Mesendoderm (in vitro differentiated cells): ENCODE measurements around the gene CALN1.

ENCODE experiments used
- DNase-seq: peaks from one replicate; pipeline ENCODE4 v3.0.0; 2013
- H2AK5ac ChIP-seq: 2 replicates; pipeline ENCODE4 v1.6.1; 2013; ENCODE audit warnings: low read length, inconsistent platforms
- H2BK120ac ChIP-seq: 2 replicates; pipeline ENCODE4 v1.6.1; 2013; ENCODE audit warnings: low read depth, mild to moderate bottlenecking, low read length, moderate library complexity, mixed read lengths
- H2BK15ac ChIP-seq: replicated peaks from 2 replicates; pipeline ENCODE4 v1.6.1; 2013; ENCODE audit warnings: low read depth, mild to moderate bottlenecking, moderate library complexity
- H2BK5ac ChIP-seq: 2 replicates; pipeline ENCODE4 v1.6.1; 2013; ENCODE audit warnings: low read length, inconsistent platforms
- H3K18ac ChIP-seq: 2 replicates; pipeline ENCODE4 v1.6.1; 2013; ENCODE audit warnings: mild to moderate bottlenecking, low read length, mixed read lengths
- H3K23ac ChIP-seq: one replicate; pipeline ENCODE4 v1.6.1; 2013; ENCODE audit warnings: low read length
- H3K27ac ChIP-seq: 2 replicates; pipeline ENCODE4 v1.5.1; 2013; ENCODE audit warnings: low read depth, mild to moderate bottlenecking, inconsistent platforms, low read length, moderate library complexity
- H3K27me3 ChIP-seq: 2 replicates; pipeline ENCODE4 v1.6.1; 2013; ENCODE audit warnings: low read length, control low read depth, mild to moderate bottlenecking, inconsistent platforms; ENCODE audit not compliant: insufficient read depth, poor library complexity
- H3K36me3 ChIP-seq: 2 replicates; pipeline ENCODE4 v1.6.1; 2013; ENCODE audit warnings: low read length, inconsistent platforms; ENCODE audit not compliant: control insufficient read depth, insufficient read depth
- H3K4ac ChIP-seq: one replicate; pipeline ENCODE4 v1.6.1; 2013; ENCODE audit warnings: low read depth, mild to moderate bottlenecking, low read length, moderate library complexity
- H3K4me1 ChIP-seq: 2 replicates; pipeline ENCODE4 v1.6.1; 2013; ENCODE audit warnings: low read depth, low read length, inconsistent platforms; ENCODE audit not compliant: control insufficient read depth
- H3K4me2 ChIP-seq: 2 replicates; pipeline ENCODE4 v1.6.1; 2013; ENCODE audit warnings: low read length
- H3K4me3 ChIP-seq: 2 replicates; pipeline ENCODE4 v1.5.1; 2013; ENCODE audit warnings: mild to moderate bottlenecking, low read length
- H3K56ac ChIP-seq: one replicate; pipeline ENCODE4 v1.6.1; 2013; ENCODE audit warnings: low read length
- H3K79me1 ChIP-seq: 2 replicates; pipeline ENCODE4 v1.6.1; 2013; ENCODE audit warnings: low read length, inconsistent platforms
- H3K79me2 ChIP-seq: 2 replicates; pipeline ENCODE4 v1.6.1; 2013; ENCODE audit warnings: mild to moderate bottlenecking, low read length; ENCODE audit not compliant: control insufficient read depth, insufficient read depth
- H3K9ac ChIP-seq: 2 replicates; pipeline ENCODE4 v1.6.1; 2013; ENCODE audit warnings: low read length, inconsistent platforms
- H4K5ac ChIP-seq: one replicate; pipeline ENCODE4 v1.6.1; 2013; ENCODE audit warnings: low read length
- H4K8ac ChIP-seq: one replicate; pipeline ENCODE4 v1.6.1; 2013; ENCODE audit warnings: low read depth, mild to moderate bottlenecking, control low read depth, low read length, moderate library complexity
- WGBS: extraction: QIAGEN DNeasy Blood & Tissue Kit; methylation state at CpG from one replicate; pipeline ENCODE4 v1.1.7; 2013; ENCODE audit warnings: low lambda C conversion rate, missing lambda C conversion rate; ENCODE audit not compliant: insufficient coverage; ENCODE audit errors: extremely low coverage; 5-methylcytosine and 5-hydroxymethylcytosine counted together

Gene CALN1

DNA sequence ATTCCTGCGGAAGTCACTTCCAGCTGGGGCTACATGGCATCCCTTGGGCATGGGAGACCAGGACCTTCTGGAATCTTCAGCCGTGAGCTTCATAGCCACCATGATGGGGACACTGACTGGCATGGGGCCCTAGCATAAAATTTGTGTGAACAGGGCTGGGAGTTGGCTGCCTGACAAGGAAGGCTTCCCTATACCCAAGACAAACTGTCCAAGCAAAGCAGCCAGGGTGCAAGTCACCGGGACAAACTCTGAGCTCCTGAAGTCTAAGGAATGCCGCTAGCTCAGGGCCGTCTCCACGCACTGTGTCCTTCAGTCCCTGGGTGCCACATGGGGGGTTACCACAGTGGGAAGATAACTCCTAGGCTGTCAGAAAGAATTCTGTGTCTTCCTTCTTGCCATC, 627.4 kb downstream of the CALN1 start:
- no peaks in the 10 kb centered on the region for H3K36me3 ChIP-seq
- no peak overlapping the region for H3K4me3 ChIP-seq
- no peak overlapping the region for H2BK120ac ChIP-seq
- H2AK5ac ChIP-seq: no peak overlapping the region
- H2BK5ac ChIP-seq: no peak overlapping the region
- no peak overlapping the region for H3K18ac ChIP-seq
- H2BK15ac ChIP-seq: no peak overlapping the region
- no peaks in the 10 kb centered on the region for H3K27me3 ChIP-seq
- no peak overlapping the region for H3K4ac ChIP-seq
- H3K9ac ChIP-seq: no peak overlapping the region
- no CpG with 5 or more reads among the region's 6 CpGs for WGBS
- no peaks in the 10 kb centered on the region for H3K79me1 ChIP-seq
- H3K23ac ChIP-seq: no peak overlapping the region
- no peak overlapping the region for H4K8ac ChIP-seq
- no peak for DNase-seq
- no peak overlapping the region for H3K4me2 ChIP-seq
- H4K5ac ChIP-seq: no peak overlapping the region
- no peak overlapping the region for H3K27ac ChIP-seq
- no peaks in the 10 kb centered on the region for H3K79me2 ChIP-seq
- H3K4me1 ChIP-seq: no peaks in the 10 kb centered on the region
- no peak overlapping the region for H3K56ac ChIP-seq

DNA sequence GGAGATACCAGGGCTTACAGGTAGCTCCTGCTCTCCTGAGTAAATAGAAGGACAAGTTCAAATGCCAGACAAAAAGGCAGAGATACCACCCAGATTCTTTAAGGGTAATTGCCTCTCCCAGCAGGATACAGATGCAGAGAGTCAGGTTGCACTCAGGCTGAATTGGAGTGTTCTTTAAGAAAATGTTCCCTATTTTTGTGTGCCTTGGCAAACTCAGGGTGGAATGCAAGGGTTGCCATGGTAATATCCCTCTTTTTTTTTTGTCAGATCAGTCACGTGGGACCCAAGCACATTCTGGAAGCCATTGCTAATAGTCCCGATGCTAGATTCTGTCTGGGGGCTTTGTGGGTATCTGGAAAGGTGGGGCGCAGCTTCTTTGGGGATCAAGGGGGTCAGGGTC, 628.0 kb downstream of the CALN1 start:
- Histone ChIP-seq H2AK5ac (no peak overlapping the region), H3K9ac (no peak overlapping the region), H4K5ac (no peak overlapping the region), H4K8ac (no peak overlapping the region), H3K56ac (no peak overlapping the region), H2BK120ac (no peak overlapping the region), H3K23ac (no peak overlapping the region), H3K27me3 (no peaks in the 10 kb centered on the region), H2BK15ac (no peak overlapping the region), H3K79me1 (no peaks in the 10 kb centered on the region), H3K79me2 (no peaks in the 10 kb centered on the region), H3K36me3 (no peaks in the 10 kb centered on the region), H3K4me1 (no peaks in the 10 kb centered on the region), H3K4me3 (no peak overlapping the region), H3K4me2 (no peak overlapping the region), H3K4ac (no peak overlapping the region), H3K27ac (no peak overlapping the region), H3K18ac (no peak overlapping the region), H2BK5ac (no peak overlapping the region)
- DNase-seq: peak; percentile 29
- no CpG with 5 or more reads among the region's 3 CpGs for WGBS

DNA sequence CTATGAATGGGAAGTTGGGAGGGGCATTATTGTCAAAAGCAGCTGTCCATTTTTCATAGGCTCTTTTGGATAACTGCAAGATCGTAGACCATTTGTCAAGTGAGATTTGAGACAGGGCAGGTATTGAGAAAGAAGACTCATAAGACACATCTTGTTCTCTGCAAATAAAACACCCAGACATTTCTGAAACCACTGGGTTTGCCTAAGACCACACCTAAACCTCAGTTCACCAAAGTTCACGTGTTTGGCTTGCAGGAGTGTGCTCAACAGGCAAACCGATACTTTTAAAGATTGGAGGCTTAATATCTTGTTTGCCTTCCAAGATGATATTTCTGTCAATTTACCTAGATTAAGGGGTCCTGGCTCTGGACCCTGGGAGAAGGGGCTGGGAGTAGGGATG, 628.4 kb downstream of the CALN1 start:
- Histone ChIP-seq H3K4me1 (no peaks in the 10 kb centered on the region), H3K79me2 (no peaks in the 10 kb centered on the region), H3K56ac (no peak overlapping the region), H3K9ac (no peak overlapping the region), H3K27me3 (no peaks in the 10 kb centered on the region), H3K27ac (no peak overlapping the region), H3K36me3 (no peaks in the 10 kb centered on the region), H2BK15ac (no peak overlapping the region), H2BK120ac (no peak overlapping the region), H4K8ac (no peak overlapping the region), H3K4me3 (no peak overlapping the region), H3K18ac (no peak overlapping the region), H3K79me1 (no peaks in the 10 kb centered on the region), H4K5ac (no peak overlapping the region), H2AK5ac (no peak overlapping the region), H3K4ac (no peak overlapping the region), H3K4me2 (no peak overlapping the region), H3K23ac (no peak overlapping the region), H2BK5ac (no peak overlapping the region)
- no peak for DNase-seq
- no CpG with 5 or more reads among the region's 3 CpGs for whole genome bisulfite sequencing

DNA sequence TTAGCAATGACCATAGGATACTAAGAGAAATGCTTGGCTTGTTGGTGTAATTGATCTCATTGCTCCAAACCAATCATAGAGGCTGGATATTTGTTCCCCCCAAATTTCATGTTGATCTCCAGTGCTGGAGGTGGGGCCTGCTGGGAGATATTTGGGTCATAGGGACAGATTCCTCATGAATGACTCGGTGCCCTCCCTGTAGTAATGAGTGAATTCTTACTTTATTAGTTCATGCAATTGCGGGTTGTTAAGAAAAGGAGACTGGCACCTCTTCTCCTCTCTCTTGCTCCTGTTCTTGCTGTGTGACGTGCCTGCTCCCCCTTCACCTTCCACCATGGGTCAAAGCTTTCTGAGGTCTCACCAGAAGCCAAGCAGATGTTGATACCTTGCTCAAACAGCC, 630.1 kb downstream of the CALN1 start:
- no peak overlapping the region for H2BK15ac ChIP-seq
- H3K79me1 ChIP-seq: no peaks in the 10 kb centered on the region
- no peak overlapping the region for H3K4me2 ChIP-seq
- no peak overlapping the region for H3K23ac ChIP-seq
- WGBS: no CpG with 5 or more reads among the region's 3 CpGs
- no peak overlapping the region for H4K8ac ChIP-seq
- no peak overlapping the region for H2AK5ac ChIP-seq
- no peaks in the 10 kb centered on the region for H3K27me3 ChIP-seq
- H4K5ac ChIP-seq: no peak overlapping the region
- no peak overlapping the region for H3K27ac ChIP-seq
- no peak overlapping the region for H3K4me3 ChIP-seq
- no peak for DNase-seq
- no peak overlapping the region for H2BK5ac ChIP-seq
- no peaks in the 10 kb centered on the region for H3K79me2 ChIP-seq
- H3K18ac ChIP-seq: no peak overlapping the region
- no peak overlapping the region for H3K56ac ChIP-seq
- H3K4me1 ChIP-seq: no peaks in the 10 kb centered on the region
- H3K9ac ChIP-seq: no peak overlapping the region
- H2BK120ac ChIP-seq: no peak overlapping the region
- no peaks in the 10 kb centered on the region for H3K36me3 ChIP-seq
- no peak overlapping the region for H3K4ac ChIP-seq

DNA sequence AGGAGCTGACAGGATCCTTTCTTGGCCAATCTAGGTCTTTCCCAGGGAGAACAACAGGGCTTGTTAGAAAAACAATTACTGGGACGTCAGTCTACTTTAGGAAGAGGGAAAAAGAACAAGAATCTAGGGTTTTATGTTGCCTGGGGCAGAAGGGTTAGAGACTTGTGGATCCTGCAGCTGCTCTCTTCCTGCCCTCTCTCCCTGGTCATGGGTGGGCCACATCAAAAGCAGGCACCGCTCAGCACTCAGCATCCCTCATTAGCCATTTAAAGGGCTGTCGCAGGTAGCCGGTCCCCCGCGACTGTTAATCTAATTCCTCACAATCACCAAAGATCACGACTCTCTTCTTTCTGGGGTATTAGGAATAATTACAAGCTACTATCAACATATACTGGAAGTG, 631.9 kb downstream of the CALN1 start:
- H3K4me1 ChIP-seq: no peaks in the 10 kb centered on the region
- no peak overlapping the region for H3K4ac ChIP-seq
- no peak overlapping the region for H3K4me2 ChIP-seq
- H4K5ac ChIP-seq: no peak overlapping the region
- no peaks in the 10 kb centered on the region for H3K79me2 ChIP-seq
- H3K56ac ChIP-seq: no peak overlapping the region
- H2AK5ac ChIP-seq: no peak overlapping the region
- no peaks in the 10 kb centered on the region for H3K79me1 ChIP-seq
- H3K4me3 ChIP-seq: no peak overlapping the region
- no peak overlapping the region for H4K8ac ChIP-seq
- no peak overlapping the region for H2BK120ac ChIP-seq
- WGBS: no CpG with 5 or more reads among the region's 7 CpGs
- H2BK5ac ChIP-seq: no peak overlapping the region
- no peak overlapping the region for H3K18ac ChIP-seq
- no peak overlapping the region for H3K27ac ChIP-seq
- H3K23ac ChIP-seq: no peak overlapping the region
- no peaks in the 10 kb centered on the region for H3K27me3 ChIP-seq
- H3K9ac ChIP-seq: no peak overlapping the region
- no peak overlapping the region for H2BK15ac ChIP-seq
- no peaks in the 10 kb centered on the region for H3K36me3 ChIP-seq
- DNase-seq: no peak

DNA sequence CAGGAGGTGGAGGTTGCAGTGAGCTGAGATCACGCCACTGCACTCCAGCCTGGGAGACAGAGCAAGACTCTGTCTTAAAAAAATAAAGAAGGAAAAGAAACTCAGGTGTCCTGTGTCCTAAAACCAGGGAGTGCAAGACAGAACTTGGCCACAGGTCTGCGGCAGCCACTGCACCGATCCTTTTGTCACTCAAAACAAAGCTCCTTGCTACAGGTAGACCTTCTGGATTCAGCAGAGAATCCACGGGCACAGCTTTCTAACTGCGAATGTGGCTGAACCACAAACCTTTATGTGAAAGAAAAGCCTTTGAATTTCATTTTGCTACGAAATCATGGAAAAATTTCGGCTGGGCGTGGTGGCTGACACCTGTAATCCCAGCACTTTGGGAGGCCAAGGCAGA, 634.9 kb downstream of the CALN1 start:
- no peak overlapping the region for H4K8ac ChIP-seq
- H3K79me1 ChIP-seq: no peaks in the 10 kb centered on the region
- no peak overlapping the region for H3K4ac ChIP-seq
- H2AK5ac ChIP-seq: no peak overlapping the region
- no peak overlapping the region for H2BK15ac ChIP-seq
- no CpG with 5 or more reads among the region's 8 CpGs for WGBS
- no peak overlapping the region for H3K4me2 ChIP-seq
- H3K56ac ChIP-seq: no peak overlapping the region
- H3K18ac ChIP-seq: no peak overlapping the region
- H3K27ac ChIP-seq: no peak overlapping the region
- H3K36me3 ChIP-seq: no peaks in the 10 kb centered on the region
- no peaks in the 10 kb centered on the region for H3K79me2 ChIP-seq
- no peak overlapping the region for H2BK5ac ChIP-seq
- no peak overlapping the region for H3K4me3 ChIP-seq
- no peaks in the 10 kb centered on the region for H3K4me1 ChIP-seq
- no peak overlapping the region for H2BK120ac ChIP-seq
- DNase-seq: no peak
- no peak overlapping the region for H4K5ac ChIP-seq
- no peak overlapping the region for H3K9ac ChIP-seq
- H3K23ac ChIP-seq: no peak overlapping the region
- no peaks in the 10 kb centered on the region for H3K27me3 ChIP-seq
